Measurements from ENCODE around the gene GLB1L2.

DNA sequence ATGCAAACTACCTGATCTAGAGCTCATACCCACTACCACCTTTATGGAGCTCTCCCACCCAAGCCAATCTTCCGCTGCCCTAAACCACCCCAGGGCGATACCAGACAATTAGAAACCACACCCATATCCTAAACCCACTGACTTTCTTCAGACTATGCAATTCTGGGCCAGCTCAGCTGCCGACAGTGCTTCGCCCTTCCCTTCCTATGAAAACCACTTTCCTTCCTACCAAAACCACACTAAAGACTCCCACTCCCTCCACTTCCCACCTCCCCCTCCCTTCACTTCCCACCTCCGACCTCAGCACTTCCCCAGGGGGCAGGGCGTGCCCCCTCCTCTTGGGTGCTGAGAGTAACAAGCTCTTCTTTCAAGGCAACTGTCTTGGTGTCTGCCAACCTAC lies 55.2 kb downstream of the GLB1L2 start:
- TF ChIP-seq CTCF (IDR thresholded peaks at IDR 0.05) (no peak), POLR2A (IDR thresholded peaks at IDR 0.05) (no peak)

Measured in Peyer's patch (tissue), 4 donors.